NCI-H82 treated with DMSO at 0.1 percent for 48 hours (cell line): ENCODE measurements around the gene C11orf71.

Experiments used
- DNase-seq: peaks from one replicate; lab custom pipeline; 2025; ENCODE audit not compliant: unreplicated experiment; lab: John Stamatoyannopoulos, UW

Gene C11orf71, protein sequence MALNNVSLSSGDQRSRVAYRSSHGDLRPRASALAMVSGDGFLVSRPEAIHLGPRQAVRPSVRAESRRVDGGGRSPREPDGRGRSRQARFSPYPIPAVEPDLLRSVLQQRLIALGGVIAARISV

DNA sequence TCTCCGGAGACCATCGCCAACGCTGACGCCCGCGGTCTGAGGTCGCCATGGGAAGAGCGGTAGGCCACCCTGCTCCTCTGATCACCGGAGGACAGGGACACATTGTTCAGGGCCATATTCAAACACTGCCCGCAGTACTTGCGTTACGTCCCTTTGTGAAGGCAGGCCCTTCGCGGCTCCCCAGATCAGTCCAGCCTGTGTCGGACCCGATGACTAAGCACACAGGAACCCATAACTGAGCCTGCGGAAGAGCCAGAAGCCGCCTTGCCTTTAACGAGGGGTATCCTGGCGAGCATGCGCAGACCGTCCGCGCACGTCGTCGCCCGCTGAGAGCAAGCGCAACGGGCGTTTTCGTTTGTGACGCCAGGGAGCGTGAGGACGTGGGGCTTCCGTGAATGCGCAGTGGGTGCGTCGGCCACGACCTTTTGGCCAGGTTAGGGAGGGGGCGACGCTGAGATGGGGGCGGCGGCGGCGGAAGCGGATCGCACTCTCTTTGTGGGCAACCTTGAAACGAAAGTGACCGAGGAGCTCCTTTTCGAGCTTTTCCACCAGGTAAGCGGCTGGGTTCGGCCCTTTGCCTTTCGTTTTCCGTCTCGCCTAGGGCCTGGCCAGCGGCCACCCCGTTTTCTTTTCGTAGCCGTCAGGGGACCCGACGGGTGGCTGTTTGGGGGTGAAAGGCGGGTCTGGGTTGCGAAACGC is at the start of gene C11orf71, which contains the start of gene RBM7:
C11orf71 (minus strand) TSS at position 296 of the 699 bp plus-strand sequence; CDS start at position 116, 180 bp downstream.
RBM7 (plus strand) TSS at position 451 of the 699 bp plus-strand sequence; CDS start at position 457, 6 bp downstream.
- peak; percentile 76 for DNase-seq

DNA sequence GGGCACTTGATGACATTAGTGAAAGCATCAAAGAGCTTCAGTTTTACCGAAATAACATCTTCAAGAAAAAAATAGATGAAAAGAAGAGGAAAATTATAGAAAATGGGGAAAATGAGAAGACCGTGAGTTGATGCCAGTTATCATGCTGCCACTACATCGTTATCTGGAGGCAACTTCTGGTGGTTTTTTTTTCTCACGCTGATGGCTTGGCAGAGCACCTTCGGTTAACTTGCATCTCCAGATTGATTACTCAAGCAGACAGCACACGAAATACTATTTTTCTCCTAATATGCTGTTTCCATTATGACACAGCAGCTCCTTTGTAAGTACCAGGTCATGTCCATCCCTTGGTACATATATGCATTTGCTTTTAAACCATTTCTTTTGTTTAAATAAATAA is 49.5 kb upstream of the C11orf71 start:
- no peak for DNase-seq

DNA sequence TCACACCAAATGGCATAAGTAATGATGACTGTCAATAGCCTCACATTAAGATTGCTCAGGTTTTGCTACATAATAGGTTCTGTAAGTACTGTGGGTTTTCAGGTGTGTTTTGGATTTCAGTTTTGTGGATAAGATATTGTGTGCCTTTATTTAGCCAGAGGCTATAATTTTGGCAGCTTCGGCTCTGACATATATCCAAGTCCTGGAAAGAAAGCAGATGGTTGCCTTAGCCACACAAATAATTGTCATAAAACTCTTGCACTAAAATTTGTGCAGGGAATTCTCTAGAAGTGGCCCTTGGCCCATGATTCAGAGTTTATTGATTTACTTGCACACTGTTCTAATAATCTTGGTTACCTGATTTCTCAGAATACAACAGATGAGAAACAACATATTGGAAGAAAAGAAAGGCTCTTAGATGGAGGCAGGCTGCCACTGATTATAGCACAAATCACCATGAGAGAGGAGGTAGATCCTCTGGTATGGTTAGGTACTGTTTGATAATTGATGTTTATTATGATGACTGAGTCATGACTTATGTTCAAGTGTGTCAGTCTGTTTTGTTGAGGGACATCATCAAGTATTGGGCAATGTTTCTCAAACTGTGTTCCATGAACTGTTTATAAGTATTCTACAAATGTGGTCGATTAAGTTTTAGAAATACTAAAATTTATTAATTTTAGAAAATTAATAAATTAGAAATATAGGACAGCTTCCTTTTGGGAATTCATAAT is 48.6 kb upstream of the C11orf71 start:
- no peak for DNase-seq

DNA sequence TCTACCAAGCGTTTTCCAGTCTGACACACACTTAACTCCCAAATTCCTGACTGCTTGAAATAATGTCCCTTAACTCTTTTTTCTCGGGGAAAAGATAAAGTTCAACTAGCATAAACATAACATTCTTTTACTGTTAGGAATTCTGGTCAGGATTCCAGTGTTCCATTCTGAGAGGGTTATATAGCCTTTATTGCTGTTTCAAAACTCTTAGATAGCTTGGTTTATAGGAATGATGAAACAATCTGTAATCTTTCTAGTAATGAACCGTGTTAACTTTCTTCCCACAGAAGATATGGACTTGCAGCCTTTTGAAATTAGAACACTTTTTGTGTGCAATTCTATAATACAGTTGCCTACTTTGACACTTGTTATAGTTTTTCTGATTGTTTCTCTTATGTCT is 47.6 kb upstream of the C11orf71 start:
- DNase-seq: no peak

DNA sequence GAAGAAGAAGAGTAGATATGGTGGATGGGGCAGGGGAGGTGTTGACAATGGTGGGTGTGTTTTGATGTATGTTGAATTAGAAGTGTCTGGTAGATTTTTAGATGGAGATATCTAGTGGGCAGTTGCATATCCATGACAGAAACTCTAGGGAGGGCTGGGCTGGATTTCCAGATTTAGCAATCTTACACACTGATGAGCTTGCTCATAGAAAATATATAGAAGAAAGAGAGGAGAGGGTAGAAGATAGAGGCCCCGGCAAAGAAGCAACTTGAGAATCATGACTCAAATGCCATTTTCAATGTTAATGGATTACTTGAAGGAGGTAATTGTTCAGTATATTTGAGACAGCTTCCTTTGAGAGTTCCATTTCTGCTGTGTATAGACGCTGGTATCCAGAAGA is 47.1 kb upstream of the C11orf71 start:
- no peak for DNase-seq

DNA sequence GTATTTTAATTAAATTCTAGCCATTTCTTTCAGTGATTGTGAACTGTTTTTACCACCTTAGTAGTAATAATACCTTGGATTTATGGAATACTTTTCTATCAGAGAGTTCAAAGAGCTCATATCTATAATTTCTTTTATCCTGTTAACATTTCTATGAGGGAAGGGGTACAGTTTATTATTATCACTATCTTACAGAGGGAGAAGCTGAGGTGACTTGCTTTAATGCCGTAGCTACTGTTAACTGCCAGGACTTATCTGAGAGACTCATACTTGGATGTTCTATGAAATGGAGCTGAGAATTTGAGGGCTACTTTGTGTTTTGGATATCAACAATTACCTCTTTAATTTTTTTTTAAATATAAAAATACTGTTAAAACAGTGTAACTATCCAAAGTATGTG is 42.2 kb upstream of the C11orf71 start:
- DNase-seq: no peak

DNA sequence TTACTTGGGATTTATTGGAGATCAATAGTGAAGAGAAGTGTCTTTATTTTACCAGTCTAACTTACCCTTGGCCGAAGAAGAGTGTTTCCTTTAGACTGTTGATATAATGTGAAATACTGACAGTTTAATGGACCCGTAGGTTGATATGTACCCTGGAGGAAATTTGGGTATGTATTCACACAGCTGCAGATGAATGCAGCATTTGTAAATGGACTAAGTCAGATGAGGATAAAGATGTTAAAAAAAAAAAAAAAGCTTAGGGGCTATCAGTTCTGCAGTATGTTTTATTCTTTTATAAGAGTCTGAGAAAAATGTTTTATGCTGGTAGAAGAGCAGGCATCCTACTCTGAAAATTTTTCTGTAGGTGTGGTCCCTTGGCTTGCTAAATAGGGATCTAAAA is 41.6 kb upstream of the C11orf71 start:
- DNase-seq: no peak

DNA sequence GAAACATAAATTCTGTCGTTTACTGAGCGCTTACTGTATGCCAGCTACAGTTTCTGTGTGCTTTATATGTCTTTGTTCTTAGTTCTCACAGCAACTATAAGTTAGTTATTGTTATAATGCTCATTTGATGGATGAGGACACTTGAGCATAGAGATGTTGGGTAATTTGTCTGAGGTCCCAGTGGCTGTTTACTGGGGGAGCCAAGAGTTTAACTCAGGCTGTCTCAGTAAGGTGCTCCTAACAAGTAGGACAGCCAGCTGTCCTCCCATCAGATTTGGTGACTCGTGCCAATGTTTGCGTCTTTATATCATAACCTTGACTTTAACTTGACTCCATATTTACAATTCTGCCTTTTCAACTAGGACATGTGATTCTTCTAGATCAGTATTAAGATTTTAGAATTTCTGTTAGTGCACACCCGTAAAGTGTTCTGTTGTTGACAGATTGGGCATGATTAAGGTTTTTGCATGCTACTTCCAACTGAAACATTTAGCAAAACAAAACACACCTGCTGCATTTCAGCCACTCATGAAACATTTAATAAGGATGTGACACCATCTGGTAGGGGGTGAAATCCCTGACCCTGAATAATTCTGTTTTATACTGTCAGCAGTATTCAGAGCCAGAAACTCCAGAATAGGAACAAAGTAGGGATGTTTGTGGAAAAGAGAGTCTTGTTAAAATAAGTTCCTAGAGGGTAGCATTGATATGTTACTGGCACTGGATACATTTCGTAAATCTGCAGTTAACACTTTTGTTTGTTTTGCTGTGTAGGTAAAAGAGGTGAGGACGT is 40.9 kb upstream of the C11orf71 start:
- no peak for DNase-seq

DNA sequence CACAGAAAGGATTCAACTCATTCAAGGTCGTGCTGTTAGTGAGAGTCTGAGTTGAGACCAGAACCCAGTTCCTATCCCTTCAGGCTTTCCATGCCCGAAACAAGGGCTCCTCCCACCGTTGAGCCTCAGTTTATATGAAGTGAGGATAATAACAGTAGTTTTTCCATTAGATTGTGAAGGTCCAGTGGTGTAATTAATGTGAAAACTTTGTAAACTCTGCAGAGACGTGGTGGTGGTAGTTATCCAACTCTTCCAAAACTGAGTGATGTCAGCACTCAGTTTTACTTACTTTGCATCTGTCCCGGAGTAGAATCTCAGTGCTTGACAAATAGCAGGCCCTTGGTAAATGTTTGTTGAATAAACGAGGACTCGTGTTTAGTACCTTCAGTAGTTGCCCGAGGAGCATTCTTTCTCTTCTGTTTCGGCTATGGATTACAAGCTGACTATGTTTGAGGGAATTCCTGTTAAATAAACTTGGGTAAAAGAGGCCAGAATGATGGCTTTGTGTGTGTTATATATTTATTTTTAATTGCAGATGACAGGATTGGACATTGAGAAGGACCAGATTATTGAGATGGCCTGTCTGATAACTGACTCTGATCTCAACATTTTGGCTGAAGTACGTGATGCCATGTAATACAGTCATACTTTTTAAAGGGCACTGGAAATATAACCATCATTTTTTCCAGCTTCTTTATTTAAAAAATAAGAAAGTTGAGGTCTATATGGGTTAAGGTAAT is 40.0 kb upstream of the C11orf71 start:
- DNase-seq: no peak

DNA sequence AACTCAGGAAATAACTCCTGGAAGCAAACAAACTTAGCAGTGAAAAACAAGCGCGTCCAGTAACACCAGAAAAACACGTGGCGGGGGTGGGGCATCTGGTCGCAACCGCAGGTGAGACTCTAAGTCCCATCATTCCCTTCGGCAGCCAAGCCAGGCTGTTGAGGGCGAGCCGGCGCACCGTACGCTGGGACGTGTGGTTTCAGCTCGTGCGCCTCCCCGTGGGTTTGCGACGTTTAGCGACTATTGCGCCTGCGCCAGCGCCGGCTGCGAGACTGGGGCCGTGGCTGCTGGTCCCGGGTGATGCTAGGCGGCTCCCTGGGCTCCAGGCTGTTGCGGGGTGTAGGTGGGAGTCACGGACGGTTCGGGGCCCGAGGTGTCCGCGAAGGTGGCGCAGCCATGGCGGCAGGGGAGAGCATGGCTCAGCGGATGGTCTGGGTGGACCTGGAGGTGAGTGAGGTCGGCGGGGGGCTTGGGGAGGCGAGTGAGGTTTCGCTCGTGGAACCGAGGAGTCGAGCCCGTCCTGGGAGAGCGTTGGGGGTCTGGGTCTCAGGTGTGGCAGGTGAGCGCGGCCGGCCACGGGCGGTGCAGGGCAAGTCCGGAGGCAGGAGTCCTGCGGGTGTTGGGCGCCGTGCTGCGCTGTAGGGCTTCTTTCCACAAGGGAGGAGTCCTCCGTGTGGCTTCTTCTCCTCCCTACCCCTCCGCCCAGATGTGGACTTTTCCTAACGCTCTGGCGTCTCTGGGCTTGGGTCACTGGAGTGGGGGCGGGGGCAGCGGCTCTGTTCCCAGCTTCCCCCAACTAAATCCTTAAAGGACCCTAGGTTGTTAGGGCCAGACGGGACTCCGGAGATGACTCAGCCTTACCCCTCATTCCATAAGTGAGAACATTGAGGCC is 39.2 kb upstream of the C11orf71 start, which contains the start of gene REXO2:
REXO2 (plus strand) TSS at position 239 of the 892 bp plus-strand sequence; CDS start at position 301, 62 bp downstream.
- peak; percentile 72 for DNase-seq

DNA sequence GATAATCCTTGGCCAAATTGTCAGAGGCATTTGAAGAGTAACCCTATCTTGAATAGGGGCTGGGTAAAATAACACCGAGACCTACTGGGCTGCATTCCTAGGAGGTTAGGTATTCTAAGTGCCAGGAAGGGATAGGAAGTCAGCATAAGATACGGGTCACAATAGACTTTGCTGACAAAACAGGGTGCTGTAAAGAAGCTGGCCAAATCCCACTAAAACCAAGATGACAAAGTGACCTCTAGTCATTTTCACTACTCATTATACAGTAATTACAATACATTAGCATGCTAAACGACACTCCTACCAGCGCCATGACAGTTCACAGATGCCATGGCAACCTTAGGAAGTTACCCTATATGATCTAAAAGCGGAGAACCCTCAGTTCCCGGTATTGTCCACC is 38.0 kb upstream of the C11orf71 start:
- DNase-seq: no peak

DNA sequence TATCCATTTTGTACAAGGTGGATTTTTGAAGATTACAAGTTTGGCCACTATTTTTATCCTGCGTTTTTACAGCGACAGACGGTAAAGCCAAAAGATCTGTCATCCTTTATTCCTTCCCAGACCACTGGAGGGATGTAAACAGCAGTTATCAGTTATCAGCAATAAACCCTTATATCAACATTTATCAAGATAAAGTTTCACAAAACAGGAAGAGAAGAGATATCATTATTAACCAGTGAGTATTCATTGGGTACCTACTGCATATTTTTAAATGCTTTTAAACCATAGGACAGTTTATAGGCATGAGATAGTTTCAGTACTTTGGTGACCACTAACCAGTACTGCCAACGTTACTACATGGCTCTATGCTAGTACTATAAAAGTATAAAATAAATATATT is 33.1 kb upstream of the C11orf71 start:
- no peak for DNase-seq

DNA sequence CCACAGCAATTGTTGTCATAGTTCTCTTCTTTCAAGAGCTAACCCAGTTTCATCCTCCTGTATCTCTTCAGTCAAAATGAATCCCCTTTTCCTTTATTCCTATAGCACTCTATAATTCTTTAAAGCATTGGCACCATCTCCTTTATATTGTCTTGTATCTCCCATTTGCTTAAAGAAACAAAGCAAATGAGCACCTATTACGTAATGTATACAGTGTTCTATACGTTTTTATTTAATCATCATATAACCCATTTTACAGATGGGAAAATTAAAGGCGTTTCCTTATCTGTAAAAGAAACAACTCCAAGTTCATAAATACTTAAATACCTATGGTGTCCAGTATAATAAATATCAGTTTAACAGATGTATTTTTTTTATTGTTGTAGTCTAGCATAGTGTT is 32.6 kb upstream of the C11orf71 start:
- no peak for DNase-seq

DNA sequence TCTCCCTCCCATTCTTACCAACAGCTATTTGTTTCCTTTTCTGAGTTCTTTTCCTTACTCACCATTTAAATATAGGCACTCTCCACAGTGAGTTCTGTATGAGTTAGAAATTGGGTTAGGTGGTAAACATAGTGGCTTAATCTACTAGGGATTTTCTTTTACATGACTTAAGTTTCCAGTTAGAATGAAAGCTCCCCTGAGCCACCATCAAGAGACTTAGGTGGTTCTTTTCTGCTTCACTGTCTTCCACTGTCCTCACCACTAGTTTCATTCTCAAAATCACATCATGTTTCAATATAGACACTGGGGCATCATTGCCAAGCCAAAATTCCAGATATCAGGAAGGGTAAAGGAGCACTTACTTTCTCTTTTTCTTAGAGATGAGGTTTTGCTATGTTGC is 30.0 kb upstream of the C11orf71 start:
- no peak for DNase-seq

DNA sequence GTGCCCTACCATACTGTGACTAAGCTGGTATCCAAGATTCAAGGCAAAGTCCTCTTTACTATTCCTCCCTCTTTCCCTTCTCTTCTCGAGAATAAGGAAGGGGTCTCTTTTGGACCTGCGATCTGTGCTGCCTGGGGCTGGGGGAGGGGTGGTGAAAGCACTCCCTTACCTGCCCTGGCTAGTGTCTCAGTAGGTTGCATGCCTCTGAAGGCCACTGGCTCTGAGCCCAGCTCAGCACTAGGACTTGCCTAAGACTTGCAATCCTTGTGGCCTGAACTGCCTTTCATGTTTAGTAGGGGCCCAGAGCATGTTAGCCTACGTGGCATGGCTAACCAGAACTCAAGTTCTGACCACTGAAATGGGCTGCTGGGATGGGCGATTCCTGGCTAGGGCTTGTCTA is 26.0 kb upstream of the C11orf71 start:
- no peak for DNase-seq

DNA sequence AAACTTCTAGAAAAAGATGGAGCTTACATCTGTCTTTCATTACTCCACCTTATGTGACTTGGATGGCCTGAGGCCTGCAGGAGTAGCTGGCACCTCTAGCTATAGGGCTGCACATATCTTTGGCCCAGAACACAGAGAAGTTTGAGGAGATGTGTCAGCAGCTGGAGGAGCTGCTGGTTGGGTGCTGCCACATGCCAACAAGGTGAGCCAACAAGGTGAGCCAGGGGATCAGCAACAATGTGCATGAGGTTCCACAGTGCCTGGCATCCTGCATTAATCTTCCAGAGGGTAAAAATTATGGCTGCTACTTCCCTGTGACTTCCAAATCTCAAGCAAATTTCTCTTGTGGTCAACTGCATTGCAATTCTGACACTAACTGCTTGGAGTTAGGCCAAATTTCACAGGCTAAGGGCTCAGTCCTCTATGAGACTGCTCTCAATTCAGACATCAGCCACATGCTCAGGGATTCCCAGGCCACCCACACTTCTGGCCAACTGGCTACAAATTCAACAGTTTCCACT is 16.2 kb upstream of the C11orf71 start:
- DNase-seq: no peak

DNA sequence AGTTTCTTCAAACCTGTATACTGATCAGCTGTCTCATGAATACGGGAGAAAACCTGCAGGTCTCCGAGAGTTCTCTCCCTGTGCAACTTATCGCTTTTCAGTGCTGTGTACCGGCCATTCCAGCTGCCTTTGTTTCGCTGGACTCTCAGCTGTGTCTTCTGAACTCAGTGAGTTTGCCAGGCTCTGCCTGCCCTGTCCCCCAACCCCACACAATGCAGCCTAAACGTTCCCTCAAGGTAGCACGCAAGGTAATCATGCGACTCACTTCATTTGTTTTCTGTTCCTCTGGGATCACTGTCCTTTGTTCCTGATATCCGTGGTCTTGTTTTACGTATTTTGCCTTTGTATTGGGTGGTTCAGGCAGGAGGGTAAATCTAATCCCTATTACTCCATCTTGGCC is 13.6 kb upstream of the C11orf71 start:
- DNase-seq: no peak

DNA sequence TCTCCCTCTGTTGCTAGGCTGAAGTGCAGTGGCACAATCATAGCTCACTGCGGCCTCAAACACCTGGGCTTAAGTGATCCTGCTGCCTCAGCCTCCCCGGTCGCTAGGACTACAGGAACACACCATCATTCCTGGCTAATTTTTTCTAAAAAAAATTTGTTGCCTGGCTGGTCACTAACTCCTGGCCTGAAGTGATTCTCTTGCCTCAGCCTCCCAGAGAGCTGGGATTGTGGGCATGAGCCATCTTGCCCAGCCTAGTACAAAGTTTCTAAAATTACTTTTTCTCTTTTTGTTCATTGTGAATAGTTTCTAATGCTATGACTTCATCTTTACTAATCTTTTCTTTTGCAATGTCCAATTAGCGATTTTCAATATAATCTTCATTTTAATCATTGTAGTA is 12.6 kb upstream of the C11orf71 start:
- DNase-seq: no peak

DNA sequence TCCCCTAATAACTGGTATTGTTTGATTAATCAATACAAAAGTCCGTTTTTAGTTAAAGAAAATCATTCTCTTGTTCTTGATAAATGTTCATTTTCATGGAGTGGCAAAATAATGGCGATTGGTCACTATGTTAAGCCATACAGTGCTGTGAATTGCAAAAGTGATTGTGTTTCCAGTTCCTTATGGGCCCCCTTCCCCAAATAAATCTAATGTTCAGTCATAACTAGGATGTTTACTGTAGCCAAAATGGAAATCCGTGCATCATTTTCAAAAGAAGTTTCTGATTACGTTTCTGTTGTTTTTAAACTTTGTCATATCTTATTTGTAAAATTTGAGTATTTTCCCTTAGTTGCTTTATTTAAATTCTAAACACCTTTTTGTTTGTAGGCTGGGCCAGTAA is 1.0 kb upstream of the C11orf71 start:
- DNase-seq: no peak

DNA sequence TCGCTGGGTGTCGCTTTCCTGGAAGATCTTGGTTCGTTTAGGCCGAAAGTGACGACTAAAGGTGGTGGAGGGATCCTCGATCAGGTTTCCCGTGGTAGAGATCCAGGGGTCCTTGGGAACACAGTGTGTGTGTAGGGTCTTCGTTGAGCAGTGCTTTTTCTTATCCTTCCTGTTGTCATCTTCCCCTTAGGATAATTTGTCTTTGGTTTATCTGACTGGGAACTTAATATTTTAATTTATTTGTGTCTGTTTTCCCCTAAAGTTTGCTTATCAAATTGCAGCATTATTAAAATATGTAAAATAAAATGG is 558 bp upstream of the C11orf71 start:
- no peak for DNase-seq
